Measurements from ENCODE around the gene UNC13C.

The UNC13C gene

DNA sequence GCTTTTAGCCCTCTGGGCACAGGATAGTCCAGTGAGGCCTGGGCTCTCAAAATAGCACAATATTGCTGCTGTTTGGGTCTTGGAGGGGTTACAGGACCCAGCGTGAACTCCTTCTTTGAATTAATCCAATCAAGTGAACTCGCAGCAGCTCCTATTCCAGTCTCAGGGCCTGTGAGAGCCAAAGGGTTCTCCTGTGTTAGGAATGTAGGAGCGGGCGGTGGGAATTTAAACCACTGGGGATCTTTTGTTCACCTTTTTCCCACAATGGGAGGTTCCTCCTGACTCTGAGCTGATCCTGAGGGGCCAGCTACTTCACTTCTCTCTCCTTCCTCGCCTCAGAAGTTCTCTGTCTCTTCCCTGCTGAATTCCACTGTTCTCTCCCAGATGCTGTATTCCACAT lies 504.0 kb downstream of the UNC13C start:
- DNase-seq (ENCODE audit: low read depth), result no peak

DNA sequence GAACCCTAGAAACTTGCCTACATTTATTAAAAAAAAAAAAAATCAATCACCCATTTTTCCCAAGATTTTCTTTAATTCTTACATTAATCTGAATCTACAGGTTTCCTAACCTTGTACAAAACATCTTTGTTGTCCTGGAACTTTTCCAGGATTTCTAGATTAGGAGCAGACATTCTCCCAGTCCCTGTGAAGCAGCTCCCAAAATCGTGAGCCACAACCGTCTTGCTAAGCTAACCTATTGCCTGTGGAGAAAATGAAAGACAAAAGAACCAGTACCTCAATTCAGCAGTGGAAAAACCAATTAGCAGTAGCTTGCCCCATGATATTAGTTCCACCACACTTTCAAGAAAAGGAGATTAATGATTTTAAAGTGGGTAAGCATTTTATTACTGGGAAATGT lies 522.1 kb downstream of the UNC13C start:
- DNase-seq (ENCODE audit: low read depth), result no peak

DNA sequence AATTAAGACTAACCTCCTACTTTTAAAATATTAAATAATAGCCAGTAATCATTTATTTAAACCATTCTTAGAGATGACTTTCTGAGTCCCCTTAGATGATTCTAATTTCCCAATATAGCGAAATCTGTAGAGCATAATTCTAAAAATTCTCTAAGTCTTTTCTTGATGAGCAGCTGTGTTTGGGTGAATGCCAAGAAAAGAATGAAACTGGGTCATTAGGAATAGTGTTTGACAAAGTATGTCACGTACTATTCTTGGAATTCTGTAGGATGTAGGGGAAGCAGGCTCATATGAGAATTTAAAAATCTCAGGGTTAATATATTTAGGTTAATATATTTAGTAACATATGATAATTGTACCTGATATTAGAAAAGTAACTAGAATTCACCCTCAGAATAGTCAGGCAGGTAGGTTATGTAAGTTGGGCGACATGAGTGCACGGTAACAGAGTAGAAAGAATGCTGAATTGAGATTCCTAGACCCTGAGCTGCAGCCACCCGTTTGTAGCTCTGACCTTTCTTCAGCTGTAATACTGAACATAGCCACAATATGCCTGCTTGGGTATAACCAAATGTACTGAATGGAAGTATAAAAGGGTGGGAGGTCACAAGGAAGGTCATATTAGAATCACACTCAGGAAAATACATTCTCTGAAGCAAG lies 524.3 kb downstream of the UNC13C start:
- DNase-seq (ENCODE audit: low read depth), result no peak

DNA sequence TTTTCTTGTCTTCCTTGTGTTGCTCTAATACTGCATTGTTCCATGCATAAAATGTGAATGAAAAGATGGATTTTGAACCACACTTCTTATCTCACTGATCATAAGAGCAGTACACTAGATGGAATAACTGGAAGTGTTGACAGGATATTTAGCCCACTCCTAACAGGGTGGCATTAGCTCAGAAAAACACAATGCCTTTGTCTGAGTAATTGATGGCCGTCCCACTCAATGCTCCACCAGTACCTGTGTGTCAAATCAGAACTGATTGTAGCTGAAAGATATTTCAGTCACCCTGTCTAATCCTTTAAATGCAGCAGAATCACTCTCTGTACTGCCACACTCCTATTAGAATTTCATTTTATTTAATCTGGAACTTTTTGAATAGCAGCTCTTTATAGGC lies 526.5 kb downstream of the UNC13C start:
- DNase-seq (ENCODE audit: low read depth), result no peak

DNA sequence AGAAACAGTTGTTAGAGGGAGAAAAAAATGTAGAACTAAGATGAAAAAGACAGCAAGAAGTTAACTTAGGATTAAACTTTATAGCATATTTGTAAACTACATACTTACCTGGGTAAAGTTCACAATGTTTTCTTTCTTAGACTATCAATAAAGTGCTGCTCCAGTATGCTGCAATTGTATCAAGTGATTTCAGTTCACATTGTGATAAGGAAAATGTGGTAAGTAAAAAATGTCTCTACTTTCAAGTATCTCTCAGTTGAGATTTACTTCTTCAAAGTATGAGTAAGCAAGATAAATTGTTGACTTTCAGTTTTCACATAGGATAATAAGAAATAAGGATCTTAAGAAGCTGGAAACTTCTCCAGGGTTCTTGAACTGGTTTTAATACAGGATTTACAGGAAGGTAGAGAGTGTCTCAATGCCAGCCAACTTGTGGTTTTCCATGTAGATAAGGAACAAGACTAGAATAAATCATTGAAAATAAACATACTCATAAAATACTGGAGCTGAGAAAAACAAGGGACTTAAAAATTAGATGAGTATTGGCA lies 528.8 kb downstream of the UNC13C start:
- no peak for DNase-seq (ENCODE audit: low read depth)

DNA sequence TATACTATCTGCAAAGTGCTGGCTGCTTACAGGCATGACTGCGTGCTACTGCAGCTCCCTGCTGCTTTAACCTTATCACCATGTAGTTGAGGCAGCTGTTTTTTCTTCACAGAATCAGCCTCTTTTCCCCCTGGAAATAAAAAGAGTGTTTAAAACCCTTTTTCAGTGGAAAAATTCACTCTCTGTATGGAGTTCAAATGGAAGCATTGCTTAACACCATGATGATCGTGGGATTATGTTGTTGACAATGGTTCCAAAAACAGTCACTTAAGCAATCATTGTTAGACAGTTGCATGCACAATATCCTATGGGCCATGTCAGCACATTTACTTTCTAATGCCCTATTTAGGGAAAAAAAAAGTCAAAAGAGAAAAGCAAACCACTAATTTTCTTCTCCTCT lies 536.4 kb downstream of the UNC13C start:
- no peak for DNase-seq (ENCODE audit: low read depth)

DNA sequence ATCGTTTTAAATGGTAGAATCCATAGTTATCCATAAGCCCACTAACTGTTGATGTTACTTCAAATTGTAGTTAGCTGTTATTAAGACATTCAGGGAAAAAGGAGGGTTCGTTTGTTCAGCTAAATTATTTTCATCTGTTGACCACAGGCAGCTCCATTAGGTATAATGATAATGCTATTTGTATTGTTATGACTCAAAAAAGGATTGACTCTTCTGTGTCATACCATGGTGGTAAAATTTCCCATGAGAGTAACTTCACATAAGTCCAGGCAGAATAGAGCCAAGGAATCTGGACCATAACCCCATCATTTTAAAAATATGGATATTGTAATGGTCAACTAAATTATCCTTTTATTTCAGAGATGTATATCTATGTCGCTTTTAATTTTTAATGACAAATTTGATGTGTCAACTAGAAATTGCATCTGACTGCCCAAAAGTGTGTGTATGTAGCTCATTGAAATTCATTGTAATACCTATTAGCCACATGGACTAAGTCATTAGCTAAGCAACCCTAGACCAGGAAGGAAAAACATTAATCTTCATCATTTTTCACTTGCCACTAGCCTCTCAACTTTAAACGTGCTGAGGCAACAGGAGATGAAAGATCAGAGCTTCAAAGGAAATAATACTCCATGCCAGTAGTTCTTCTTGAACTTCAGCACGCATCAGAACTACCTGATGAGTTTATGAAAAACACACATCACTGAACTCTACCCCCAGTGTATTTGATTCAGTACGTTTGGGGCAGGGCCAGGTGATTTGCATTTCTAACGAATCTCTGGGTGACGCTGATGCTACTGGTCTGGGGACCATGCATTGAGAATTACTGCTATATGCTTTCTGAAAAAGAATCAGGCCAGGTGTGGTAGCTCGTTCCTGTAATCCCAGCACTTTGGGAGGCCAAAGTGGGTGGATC lies 537.7 kb downstream of the UNC13C start:
- no peak for DNase-seq (ENCODE audit: low read depth)

DNA sequence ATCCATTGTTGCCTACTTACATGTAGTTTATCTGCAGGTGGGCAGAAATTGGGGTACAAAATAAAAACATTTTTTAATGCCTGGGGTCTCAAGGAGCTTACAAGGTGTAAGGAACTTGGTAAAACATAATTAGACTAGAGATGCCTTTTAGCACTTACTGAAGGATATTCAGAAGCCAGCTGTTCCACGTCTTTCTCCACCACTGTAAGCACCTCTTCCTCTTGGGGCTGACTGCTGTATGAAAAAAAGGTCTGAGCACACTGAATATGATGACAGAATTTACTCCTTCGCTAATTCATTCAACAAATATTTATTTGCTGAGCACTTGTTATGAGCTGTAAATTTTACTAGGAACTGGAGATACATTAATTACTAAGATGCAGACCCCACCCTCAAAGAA lies 539.1 kb downstream of the UNC13C start:
- no peak for DNase-seq (ENCODE audit: low read depth)

DNA sequence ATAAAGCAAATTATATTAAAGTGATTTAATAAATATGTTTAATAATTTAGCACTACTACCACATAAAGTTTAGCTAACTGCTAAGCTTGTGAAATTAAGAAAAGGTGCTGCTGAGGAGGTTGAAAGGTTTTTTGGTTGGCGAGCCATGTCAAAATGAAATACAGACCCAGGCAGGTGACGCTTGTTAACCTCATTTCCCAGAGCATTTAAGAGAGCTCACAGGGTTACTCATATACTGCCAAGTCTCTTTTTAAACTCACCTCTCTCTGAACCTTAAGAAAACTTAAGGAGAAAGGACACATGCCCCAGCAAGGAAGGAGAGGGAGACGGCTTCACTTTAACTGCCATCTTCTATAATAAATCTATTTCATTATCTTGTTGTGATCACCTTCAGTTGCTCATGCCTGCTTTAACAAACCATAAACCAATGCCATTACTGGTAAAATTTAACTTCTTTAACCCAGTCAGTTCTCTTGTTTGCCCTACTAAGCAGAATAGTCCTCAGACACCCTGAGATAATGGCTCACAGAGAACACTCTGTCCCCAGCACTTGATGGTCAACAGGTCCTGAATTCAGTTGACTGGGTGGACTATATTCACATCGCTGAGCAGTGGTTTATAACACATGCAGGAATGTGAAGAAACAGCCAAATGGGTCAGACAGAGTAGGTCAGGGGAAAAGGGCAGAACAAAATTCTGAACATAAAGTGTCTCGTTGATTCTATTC lies 540.1 kb downstream of the UNC13C start:
- no peak for DNase-seq (ENCODE audit: low read depth)

DNA sequence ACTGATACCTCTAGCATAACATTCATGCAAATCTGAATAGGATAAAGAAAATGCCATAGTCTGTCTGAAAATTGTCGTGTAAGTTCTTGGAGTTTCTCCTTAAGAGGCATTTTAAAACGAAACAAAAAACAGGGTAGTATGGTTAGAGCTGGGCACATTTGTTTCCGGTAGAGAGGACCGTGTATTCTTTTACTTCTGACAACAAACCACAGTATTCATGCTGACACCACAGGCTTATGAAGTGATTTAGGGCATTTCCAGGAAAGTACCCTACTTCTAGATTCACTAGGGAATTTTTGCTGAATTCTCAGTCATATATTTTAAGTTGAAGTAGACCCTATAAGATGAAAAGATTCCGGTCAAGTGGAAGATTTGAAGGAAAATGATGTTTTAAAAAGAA lies 541.3 kb downstream of the UNC13C start:
- no peak for DNase-seq (ENCODE audit: low read depth)

DNA sequence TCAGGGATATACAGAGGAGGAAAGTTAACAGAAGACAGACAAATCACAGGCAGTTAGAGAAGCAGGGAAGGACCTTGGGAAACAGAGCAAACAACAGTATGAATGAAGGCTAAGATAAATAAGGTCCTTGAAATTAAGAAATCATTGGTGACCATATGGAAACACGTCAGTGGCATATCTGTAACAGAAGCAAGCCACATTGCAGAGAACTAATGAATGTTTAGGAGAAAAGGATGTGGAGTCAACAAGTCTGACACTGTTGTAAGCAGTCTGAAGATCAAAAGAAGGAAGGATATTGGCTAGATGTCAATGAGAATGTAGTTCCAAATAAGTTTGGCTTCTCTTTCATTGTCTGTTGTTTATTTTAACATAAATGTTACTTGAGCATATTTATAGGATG lies 542.4 kb downstream of the UNC13C start:
- no peak for DNase-seq (ENCODE audit: low read depth)

DNA sequence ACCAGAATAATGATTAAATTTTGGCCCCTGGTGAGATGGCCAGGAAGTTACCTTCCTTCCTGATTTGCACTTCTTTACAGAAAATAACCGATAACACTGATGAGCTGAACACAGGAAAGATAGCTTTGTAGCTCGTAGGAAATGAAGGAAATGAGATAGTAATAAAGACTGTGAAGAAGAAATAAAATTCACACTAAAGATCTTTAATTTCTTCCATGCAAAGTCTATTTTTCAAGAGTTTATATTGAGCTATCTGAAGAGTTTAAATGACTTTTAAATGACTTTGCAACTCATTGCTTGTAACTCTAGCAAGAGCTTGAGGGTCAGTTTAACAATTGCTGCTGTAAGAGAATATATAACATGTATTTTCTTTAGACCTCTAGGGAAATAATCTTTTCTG lies 543.0 kb downstream of the UNC13C start:
- no peak for DNase-seq (ENCODE audit: low read depth)

DNA sequence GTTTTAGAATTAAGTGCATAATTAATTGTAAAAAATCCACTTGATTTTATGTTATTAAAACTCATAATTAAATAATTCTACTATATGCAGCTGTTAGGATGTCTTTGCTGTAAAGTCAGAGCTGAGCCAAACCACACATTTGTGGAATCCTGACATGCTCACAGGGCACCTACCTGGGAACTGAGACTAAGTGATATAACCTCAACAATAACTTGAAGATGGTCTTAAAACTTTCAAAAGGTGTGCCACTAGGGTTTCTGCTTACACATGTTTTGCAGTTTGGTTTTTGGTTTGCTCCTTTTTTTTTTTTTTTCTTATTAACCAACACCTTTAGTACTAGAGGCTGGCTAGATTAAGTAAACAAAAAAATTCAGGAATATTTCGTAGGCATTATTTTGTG lies 549.8 kb downstream of the UNC13C start:
- no peak for DNase-seq (ENCODE audit: low read depth)

DNA sequence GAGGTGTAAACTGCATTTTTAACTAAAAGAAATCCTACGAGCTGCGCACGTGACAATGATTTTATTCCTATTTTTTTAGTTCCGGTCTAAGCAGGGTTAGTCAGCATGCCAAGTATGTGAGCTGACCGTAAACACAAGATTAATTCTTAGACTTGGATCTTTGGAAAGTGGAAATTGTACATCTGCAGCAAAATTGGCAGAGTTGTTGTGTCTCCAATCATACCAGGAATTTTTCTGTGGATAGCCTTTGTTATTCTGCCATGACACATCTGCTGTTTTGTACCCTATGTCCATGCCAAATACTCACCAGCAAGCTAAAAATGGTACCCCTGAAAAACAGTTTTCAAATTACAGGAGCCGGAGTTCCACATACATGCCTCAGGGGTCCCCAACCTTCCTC lies 562.5 kb downstream of the UNC13C start:
- DNase-seq (ENCODE audit: low read depth), result no peak

DNA sequence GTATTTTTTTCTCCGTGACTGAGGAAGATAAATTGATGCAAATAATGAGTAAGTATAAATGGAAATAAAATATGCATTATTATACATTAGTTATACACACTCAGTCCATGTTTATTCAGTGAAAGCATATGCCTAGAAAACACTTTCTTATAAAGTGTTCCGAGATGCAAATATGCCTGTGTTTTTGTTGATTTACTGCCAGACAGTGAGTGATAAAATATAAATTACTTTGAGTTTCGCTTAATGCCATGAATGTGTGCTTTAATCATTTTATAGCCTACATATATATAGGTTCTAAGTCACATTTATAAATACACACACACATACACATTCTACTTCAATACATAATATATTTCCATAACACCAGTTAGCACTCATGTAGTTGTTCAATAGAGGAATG lies 569.2 kb downstream of the UNC13C start:
- no peak for DNase-seq (ENCODE audit: low read depth)

DNA sequence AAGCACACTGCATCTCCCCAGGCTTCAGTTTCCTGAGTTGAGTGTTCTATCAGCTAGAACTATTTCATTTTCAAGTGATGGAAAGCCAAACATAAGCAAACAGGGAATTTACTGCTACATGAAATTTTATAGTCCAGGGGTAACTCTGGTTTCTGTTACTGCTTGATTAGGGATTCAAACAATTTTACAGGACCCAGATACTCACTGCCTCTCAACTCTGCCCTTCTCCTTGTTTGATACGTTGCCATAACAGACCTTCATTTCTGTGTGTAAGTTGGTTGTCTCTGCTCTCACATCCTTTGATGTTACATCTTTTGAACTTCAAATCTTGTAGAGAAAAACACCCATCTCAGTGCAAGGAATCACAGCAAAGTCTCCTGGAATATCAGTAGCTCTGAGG lies 572.7 kb downstream of the UNC13C start:
- DNase-seq (ENCODE audit: low read depth), result no peak

DNA sequence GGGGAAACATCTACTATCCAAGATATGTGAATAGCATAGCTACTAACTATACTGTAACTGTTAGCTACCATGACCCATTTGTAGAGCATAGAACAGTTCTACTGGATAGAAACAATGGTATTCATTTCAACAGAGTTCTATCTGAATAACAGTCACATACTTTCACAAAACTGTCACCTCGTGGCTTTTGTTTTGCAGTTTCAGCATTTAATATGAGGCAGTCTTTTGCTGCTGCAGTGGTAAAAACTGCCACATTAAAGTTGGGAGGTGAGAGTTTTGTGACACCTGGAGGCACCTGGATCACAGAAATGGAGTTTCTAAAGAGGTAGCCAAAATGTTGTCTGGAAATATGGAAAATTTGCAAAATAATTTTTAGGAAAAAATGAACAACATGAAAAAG lies 578.0 kb downstream of the UNC13C start:
- DNase-seq (ENCODE audit: low read depth), result no peak

DNA sequence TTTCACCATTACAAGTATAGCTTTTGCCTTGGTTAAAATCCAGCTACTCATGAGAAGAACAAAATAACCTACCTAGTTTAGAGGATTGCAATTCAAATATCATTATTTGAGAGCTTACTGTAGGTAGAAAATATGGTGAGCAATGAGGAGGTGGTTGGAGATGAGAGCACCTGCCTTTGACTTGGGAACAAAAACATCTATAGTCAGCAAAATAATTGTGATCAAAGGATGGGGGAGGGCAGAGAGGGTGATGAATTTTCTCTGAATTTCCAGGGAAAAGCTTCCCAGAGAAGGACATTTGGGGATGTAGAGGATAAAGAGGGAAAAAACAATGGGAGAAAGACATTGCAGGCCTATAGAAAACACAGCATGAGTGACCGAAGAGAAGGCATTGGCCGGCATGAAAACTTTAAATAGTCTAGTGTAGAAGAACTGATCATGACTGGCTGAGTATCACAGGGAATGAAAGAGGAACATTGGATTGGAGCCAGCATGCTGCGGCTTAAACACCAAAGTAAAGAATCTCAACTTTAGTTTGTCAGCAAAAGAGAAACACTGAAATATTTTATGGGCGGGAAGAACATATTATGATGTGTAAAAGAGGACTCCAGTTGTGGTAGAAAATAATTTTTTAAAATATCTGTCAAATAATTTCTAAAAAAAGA lies 581.3 kb downstream of the UNC13C start:
- no peak for DNase-seq (ENCODE audit: low read depth)

DNA sequence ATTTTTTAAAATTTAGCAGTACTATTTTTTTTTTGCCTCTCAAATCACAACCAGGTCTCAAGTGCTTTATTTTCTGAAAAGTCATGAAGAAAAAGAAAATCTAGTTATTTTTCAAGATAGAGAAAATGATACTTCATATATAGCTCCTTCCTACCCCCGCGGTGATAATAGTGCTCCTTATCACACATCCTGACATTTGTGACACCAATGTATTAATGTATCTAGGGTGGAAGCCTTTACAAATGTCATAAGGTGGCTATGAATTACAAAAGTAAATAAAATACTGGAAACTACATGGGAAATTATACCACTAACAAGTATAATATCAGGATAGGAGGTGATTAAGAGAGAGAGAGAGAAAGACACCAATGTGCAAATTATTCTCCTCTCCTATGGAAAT lies 582.2 kb downstream of the UNC13C start:
- DNase-seq (ENCODE audit: low read depth), result no peak

DNA sequence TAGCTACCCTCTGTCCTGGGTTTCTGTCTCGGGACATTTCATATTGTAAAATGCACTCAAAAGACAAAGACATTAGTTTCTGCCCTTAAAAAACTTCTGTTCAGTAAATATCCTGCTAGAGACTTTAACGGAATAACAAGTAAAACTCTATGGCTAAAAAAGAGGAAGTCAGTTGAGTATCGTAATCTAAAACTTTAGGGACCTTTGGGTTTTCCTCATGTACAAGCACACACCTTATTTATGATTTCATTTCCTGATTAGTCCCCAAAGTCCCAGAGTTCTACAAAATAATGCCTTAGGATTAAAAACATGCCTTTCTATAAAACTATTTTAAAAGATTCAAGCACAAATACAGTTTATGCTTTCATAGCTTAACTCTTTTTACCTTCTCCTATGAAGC lies 585.9 kb downstream of the UNC13C start:
- no peak for DNase-seq (ENCODE audit: low read depth)

DNA sequence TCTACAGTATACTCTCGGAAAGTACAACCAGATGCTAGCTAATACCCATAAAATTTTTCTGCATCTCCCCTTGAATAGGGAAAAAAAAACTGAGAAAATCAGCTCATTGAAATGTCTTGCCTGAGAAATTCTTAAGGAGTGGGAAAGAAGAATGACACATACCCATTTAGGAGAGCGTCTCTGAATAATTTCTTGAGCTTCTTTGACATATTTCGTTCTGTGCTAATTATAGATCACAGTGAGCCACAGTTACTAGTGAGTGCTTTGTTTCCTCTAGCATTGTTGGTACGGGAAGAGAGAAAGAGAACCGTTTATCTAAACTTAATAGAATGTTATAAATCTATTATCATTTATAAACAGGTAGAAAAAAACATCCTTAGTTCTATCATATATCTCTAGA lies 588.4 kb downstream of the UNC13C start:
- DNase-seq (ENCODE audit: low read depth), result no peak

DNA sequence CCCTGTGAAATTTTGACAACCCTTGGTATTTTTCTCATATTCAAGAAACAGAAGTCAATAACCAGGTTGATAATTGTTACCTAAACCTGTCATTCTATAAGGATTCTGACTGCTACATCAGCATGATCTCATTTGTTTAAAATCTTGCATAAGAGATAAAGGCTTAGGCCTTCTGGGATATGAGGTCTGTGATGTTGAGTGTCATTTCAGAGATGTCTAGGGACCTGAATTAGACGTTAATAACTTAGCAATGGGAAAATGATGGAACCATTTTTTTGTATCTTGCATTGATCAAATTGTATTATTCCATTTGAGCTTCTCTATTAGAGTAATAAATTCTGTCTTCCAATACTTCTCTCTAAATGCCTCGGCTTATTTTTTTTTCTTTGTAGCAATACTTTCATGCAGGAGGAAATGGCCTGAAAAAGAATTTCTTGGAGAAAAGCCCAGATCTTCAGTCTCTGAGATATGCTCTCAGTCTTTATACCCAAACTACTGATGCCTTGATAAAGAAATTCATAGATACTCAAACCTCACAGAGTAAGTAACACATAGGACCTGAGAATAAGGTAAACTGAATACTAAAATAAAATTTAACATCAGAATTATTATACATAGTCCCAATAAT lies 589.3 kb downstream of the UNC13C start:
- no peak for DNase-seq (ENCODE audit: low read depth)
